Neural cell (in vitro differentiated cells): ENCODE data around the gene ATP8B4. TPM values are rescaled to one million over a fixed set of nuclear protein-coding genes. Genes with fewer than 3 reads are reported as not detected.

Experiments
- H2AFZ ChIP-seq: fragments of 200-600, 300-800 bp; sonication (generic), shearing (Covaris generic); 2 replicates; pipeline ENCODE4 v1.6.0; 2014; ENCODE audit warnings: low read depth, mild to moderate bottlenecking, antibody characterized with exemption, low read length, moderate library complexity
- H3F3A ChIP-seq: fragments of 200-600 bp; shearing (Covaris generic); 2 replicates; pipeline ENCODE4 v1.6.1; 2016; ENCODE audit warnings: mild to moderate bottlenecking, moderate library complexity, mixed read lengths, antibody characterized with exemption, low read length; ENCODE audit not compliant: insufficient read depth, poor library complexity, severe bottlenecking
- H3K27ac ChIP-seq: fragments of 200-600, 300-800 bp; sonication (generic), shearing (Covaris generic); 2 replicates; pipeline ENCODE4 v1.5.1; 2014; ENCODE audit warnings: mild to moderate bottlenecking, low read length, moderate library complexity
- H3K27me3 ChIP-seq: fragments of 300-800, 200-600 bp; sonication (generic), shearing (Covaris generic); 2 replicates; pipeline ENCODE4 v1.6.0; 2014; ENCODE audit warnings: mild to moderate bottlenecking, low read depth, low read length, moderate library complexity; ENCODE audit not compliant: insufficient read depth
- H3K36me3 ChIP-seq: fragments of 300-800, 200-600 bp; sonication (generic), shearing (Covaris generic); 2 replicates; pipeline ENCODE4 v1.5.1; 2014; ENCODE audit warnings: mild to moderate bottlenecking, antibody characterized with exemption, low read length, moderate library complexity; ENCODE audit not compliant: insufficient read depth
- H3K4me2 ChIP-seq: fragments of 300-800, 200-600 bp; sonication (generic), shearing (Covaris generic); 2 replicates; pipeline ENCODE4 v1.6.0; 2014; ENCODE audit warnings: mild to moderate bottlenecking, low read length
- H3K4me3 ChIP-seq: fragments of 300-800, 200-600 bp; sonication (generic), shearing (Covaris generic); 2 replicates; pipeline ENCODE4 v1.5.1; 2014; ENCODE audit warnings: mild to moderate bottlenecking, low read length, moderate library complexity
- H3K79me2 ChIP-seq: fragments of 200-600 bp; shearing (Covaris generic); replicated peaks from 2 replicates; pipeline ENCODE4 v1.6.0; 2014; ENCODE audit warnings: mild to moderate bottlenecking, low read length, moderate library complexity; ENCODE audit not compliant: insufficient read depth
- H3K9ac ChIP-seq: fragments of 300-800, 200-600 bp; sonication (generic), shearing (Covaris generic); 2 replicates; pipeline ENCODE4 v1.6.1; 2016; ENCODE audit warnings: mild to moderate bottlenecking, low read length, mixed read lengths
- H3K9me2 ChIP-seq: fragments of 200-600 bp; shearing (Covaris generic); 2 replicates; pipeline ENCODE4 v1.6.1; 2016; ENCODE audit warnings: mild to moderate bottlenecking, low read length, mixed read lengths; ENCODE audit not compliant: insufficient read depth
- H3K9me3 ChIP-seq: fragments of 200-600, 300-800 bp; sonication (generic), shearing (Covaris generic); 2 replicates; pipeline ENCODE4 v1.6.1; 2016; ENCODE audit warnings: mild to moderate bottlenecking, mixed run types, low read length, moderate library complexity, mixed read lengths
- H4K20me1 ChIP-seq: fragments of 200-600 bp; shearing (Covaris generic); 2 replicates; pipeline ENCODE4 v1.6.1; 2016; ENCODE audit warnings: mild to moderate bottlenecking, mixed run types; ENCODE audit not compliant: insufficient read depth
- EP300 ChIP-seq: fragments of 450-650 bp; conservative IDR thresholded peaks from 2 replicates; pipeline ENCODE4 v1.6.1; 2014; ENCODE audit warnings: antibody characterized with exemption, mild to moderate bottlenecking, moderate library complexity; ENCODE audit not compliant: poor library complexity, severe bottlenecking
- EZH2 ChIP-seq: fragments of 200-600, 300-800 bp; shearing (Covaris generic), sonication (generic); IDR thresholded peaks from 2 replicates; pipeline ENCODE4 v1.6.1; 2014; ENCODE audit warnings: antibody characterized with exemption, low read length, borderline replicate concordance, mild to moderate bottlenecking; ENCODE audit not compliant: insufficient read depth, poor library complexity, severe bottlenecking
- MXI1 ChIP-seq: fragments of 450-650 bp; conservative IDR thresholded peaks from 2 replicates; pipeline ENCODE4 v1.6.1; 2014; ENCODE audit warnings: antibody characterized with exemption, mild to moderate bottlenecking; ENCODE audit not compliant: poor library complexity, severe bottlenecking
- POLR2AphosphoS5 ChIP-seq: IDR thresholded peaks from 2 replicates; pipeline ENCODE4 v1.6.1; 2012
- RAD21 ChIP-seq: fragments of 450-650 bp; conservative IDR thresholded peaks from 2 replicates; pipeline ENCODE4 v1.6.1; 2014; ENCODE audit warnings: antibody characterized with exemption, mild to moderate bottlenecking, moderate library complexity
- SMC3 ChIP-seq: fragments of 450-650 bp; conservative IDR thresholded peaks from 2 replicates; pipeline ENCODE4 v1.6.1; 2014; ENCODE audit warnings: antibody characterized with exemption, mild to moderate bottlenecking, moderate library complexity; ENCODE audit not compliant: poor library complexity
- TAF1 ChIP-seq: IDR thresholded peaks from 2 replicates; pipeline ENCODE4 v1.6.1; 2012; ENCODE audit warnings: low read depth
- polyA plus RNA-seq: library from polyadenylated mRNA; depleted of rRNA; stranded (reverse); fragments of >200 nt; gene quantifications from 2 replicates; pipeline ENCODE4 v1.2.3, GENCODE V29; 2014
- TF ChIP-seq, protein P1 (sequence below): fragments of 450-650 bp; IDR thresholded peaks from 2 replicates; pipeline ENCODE4 v1.5.1; 2014; ENCODE audit warnings: antibody characterized with exemption, mild to moderate bottlenecking, moderate library complexity; ENCODE audit not compliant: poor library complexity, severe bottlenecking
- TF ChIP-seq, protein P2 (sequence below): IDR thresholded peaks from 2 replicates; pipeline ENCODE4 v1.6.1; 2012; ENCODE audit warnings: borderline replicate concordance

The ATP8B4 gene
- polyA plus RNA-seq, 1 donor from 2014 or later: 2.9 TPM

DNA sequence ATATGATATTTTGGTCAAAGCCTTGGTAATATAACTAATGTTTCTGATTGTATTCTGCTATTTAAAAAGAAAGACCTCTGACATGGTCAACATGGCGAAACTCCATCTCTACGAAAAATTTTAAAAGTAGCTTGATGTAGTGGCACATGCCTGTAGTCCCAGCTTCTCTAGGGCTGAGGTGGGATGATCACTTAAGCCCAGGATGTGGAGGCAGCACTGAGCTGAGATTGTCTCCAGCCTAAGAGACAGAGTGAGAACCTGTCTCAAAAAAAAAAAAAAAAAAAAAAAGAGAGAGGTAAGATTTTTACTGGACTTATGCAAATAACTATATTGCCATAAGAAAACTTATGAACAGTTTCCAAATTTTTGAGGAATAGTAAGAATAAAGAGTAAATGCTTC lies 32.4 kb upstream of the ATP8B4 start:
- Histone ChIP-seq H3K36me3 (no peaks in the 10 kb centered on the region), H3K27me3 (no peaks in the 10 kb centered on the region), H3K79me2 (no peaks in the 10 kb centered on the region), H3K9me3 (no peaks in the 10 kb centered on the region), H3K9ac (no peak overlapping the region), H3K4me2 (no peak overlapping the region), H4K20me1 (no peaks in the 10 kb centered on the region), H3K4me3 (no peak overlapping the region), H3K27ac (no peak overlapping the region), H3K9me2 (no peaks in the 10 kb centered on the region), H3F3A (no peaks in the 10 kb centered on the region), H2AFZ (no peak overlapping the region)
- TF ChIP-seq POLR2AphosphoS5 (no peak), MXI1 (no peak), SMC3 (no peak), RAD21 (no peak), EZH2 (no peak), TAF1 (no peak), EP300 (no peak)
- TF ChIP-seq, protein P1, sequence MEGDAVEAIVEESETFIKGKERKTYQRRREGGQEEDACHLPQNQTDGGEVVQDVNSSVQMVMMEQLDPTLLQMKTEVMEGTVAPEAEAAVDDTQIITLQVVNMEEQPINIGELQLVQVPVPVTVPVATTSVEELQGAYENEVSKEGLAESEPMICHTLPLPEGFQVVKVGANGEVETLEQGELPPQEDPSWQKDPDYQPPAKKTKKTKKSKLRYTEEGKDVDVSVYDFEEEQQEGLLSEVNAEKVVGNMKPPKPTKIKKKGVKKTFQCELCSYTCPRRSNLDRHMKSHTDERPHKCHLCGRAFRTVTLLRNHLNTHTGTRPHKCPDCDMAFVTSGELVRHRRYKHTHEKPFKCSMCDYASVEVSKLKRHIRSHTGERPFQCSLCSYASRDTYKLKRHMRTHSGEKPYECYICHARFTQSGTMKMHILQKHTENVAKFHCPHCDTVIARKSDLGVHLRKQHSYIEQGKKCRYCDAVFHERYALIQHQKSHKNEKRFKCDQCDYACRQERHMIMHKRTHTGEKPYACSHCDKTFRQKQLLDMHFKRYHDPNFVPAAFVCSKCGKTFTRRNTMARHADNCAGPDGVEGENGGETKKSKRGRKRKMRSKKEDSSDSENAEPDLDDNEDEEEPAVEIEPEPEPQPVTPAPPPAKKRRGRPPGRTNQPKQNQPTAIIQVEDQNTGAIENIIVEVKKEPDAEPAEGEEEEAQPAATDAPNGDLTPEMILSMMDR: no peak
- TF ChIP-seq, protein P2, sequence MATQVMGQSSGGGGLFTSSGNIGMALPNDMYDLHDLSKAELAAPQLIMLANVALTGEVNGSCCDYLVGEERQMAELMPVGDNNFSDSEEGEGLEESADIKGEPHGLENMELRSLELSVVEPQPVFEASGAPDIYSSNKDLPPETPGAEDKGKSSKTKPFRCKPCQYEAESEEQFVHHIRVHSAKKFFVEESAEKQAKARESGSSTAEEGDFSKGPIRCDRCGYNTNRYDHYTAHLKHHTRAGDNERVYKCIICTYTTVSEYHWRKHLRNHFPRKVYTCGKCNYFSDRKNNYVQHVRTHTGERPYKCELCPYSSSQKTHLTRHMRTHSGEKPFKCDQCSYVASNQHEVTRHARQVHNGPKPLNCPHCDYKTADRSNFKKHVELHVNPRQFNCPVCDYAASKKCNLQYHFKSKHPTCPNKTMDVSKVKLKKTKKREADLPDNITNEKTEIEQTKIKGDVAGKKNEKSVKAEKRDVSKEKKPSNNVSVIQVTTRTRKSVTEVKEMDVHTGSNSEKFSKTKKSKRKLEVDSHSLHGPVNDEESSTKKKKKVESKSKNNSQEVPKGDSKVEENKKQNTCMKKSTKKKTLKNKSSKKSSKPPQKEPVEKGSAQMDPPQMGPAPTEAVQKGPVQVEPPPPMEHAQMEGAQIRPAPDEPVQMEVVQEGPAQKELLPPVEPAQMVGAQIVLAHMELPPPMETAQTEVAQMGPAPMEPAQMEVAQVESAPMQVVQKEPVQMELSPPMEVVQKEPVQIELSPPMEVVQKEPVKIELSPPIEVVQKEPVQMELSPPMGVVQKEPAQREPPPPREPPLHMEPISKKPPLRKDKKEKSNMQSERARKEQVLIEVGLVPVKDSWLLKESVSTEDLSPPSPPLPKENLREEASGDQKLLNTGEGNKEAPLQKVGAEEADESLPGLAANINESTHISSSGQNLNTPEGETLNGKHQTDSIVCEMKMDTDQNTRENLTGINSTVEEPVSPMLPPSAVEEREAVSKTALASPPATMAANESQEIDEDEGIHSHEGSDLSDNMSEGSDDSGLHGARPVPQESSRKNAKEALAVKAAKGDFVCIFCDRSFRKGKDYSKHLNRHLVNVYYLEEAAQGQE: no peak

DNA sequence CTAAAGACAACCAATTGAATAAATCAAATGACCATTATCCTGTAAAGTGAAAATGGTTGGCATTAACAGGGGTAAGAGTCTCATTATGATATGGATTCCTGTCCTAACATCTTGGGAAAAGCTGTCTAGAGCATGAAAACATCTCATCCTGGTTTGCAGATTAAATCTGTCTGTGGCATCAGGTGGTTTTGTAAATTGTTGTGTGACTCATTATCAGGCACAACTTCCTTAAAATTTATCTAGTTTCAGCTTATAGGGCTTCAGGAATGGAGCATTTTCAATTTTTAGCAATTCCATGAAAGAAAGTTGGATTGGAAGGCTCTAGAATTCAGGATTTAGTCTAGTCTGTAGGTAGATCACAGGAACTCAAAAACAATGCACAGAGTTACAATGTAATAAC lies 31.8 kb upstream of the ATP8B4 start:
- TF ChIP-seq RAD21 (no peak), SMC3 (no peak), MXI1 (no peak), TAF1 (no peak), EP300 (no peak), EZH2 (no peak)
- TF ChIP-seq, protein P2: no peak
- TF ChIP-seq, protein P1: no peak
- Histone ChIP-seq H2AFZ (no peak overlapping the region), H3K4me2 (no peak overlapping the region), H3F3A (no peaks in the 10 kb centered on the region), H3K79me2 (no peaks in the 10 kb centered on the region), H3K9ac (no peak overlapping the region), H3K27ac (no peak overlapping the region), H3K9me3 (no peaks in the 10 kb centered on the region), H3K36me3 (no peaks in the 10 kb centered on the region), H3K9me2 (no peaks in the 10 kb centered on the region), H3K27me3 (no peaks in the 10 kb centered on the region), H3K4me3 (no peak overlapping the region), H4K20me1 (no peaks in the 10 kb centered on the region)
